Aorta (tissue), 5 donors: ENCODE measurements around the gene DCAF17. TPM values are rescaled to one million over a fixed set of nuclear protein-coding genes. Genes with fewer than 3 reads are reported as not detected.

Source experiments
- ATAC-seq: fragments of 200-7000 bp; cut with Tn5 transposase; one replicate; pipeline ENCODE4 v1.9.1; 2022; ENCODE audit warnings: moderate library complexity; ENCODE audit not compliant: low FRiP score
- DNase-seq, 2 donors: peaks; one replicate each; pipeline ENCODE4 v3.0.0-alpha.2; 2020
- H3K27ac ChIP-seq, 2 donors: one replicate each; pipeline ENCODE4 v1.5.1; 2013; ENCODE audit warnings: low read length in 2 of 2, mild to moderate bottlenecking in 2 of 2, moderate library complexity in 2 of 2, control low read depth in 1 of 2, inconsistent platforms in 1 of 2, low read depth in 1 of 2
- H3K27me3 ChIP-seq, 2 donors: one replicate each; pipeline ENCODE4 v1.6.1; 2013; ENCODE audit warnings: control low read depth in 1 of 2, low read length in 1 of 2, mild to moderate bottlenecking in 1 of 2, moderate library complexity in 1 of 2; ENCODE audit not compliant: insufficient read depth in 2 of 2, control insufficient read depth in 1 of 2
- H3K36me3 ChIP-seq, 2 donors: one replicate each; pipeline ENCODE4 v1.6.1; 2013; ENCODE audit warnings: control low read depth in 1 of 2, low read length in 1 of 2, mild to moderate bottlenecking in 1 of 2; ENCODE audit not compliant: insufficient read depth in 2 of 2, control insufficient read depth in 1 of 2
- H3K4me1 ChIP-seq, 2 donors: one replicate each; pipeline ENCODE4 v1.6.1; 2013; ENCODE audit warnings: low read length in 2 of 2, control low read depth in 1 of 2, mild to moderate bottlenecking in 1 of 2, moderate library complexity in 1 of 2; ENCODE audit not compliant: insufficient read depth in 2 of 2, control insufficient read depth in 1 of 2
- H3K4me3 ChIP-seq, 2 donors: one replicate each; pipeline ENCODE4 v1.5.1; 2013; ENCODE audit warnings: low read length in 2 of 2, control low read depth in 1 of 2, mild to moderate bottlenecking in 1 of 2
- H3K9me3 ChIP-seq: one replicate; pipeline ENCODE4 v1.6.1; 2013; ENCODE audit warnings: mild to moderate bottlenecking, low read length; ENCODE audit not compliant: control insufficient read depth
- WGBS, 2 donors: extraction: QIAGEN DNeasy Blood & Tissue Kit; methylation state at CpG; one replicate each; pipeline ENCODE4 v1.1.7; 2013; 5-methylcytosine and 5-hydroxymethylcytosine counted together
- intact Hi-C, 2 donors: fragments of 100-400 bp; cut with DNase I; formaldehyde crosslinking; loops; one replicate each; pipeline versions ENCODE4 v1.14.2 to v1.15.0; 2022
- long read RNA-seq, 2 donors: library from polyadenylated mRNA; unstranded; transcript quantifications; one replicate each; pipeline ENCODE4 v2.0.0, GENCODE V29; 2020 to 2021
- polyA plus RNA-seq, 2 donors: library from polyadenylated mRNA; stranded (reverse); fragments of 200-250 nt; gene quantifications; one replicate each; pipeline ENCODE4 v1.2.3, GENCODE V29; 2013
- total RNA-seq, 2 donors: library from RNA; stranded (reverse); fragmentation: NEBNext Ultra II Directional; extraction: Animal tissue kit (Norgen Biotek cat#: 25700); gene quantifications; one replicate each; pipeline ENCODE4 v1.2.1, GENCODE V29; 2021
- donor health status: healthy with polysubstance abuse.
- donor health status: Bipolar disorder and iron deficiency.
- donor health status: DM: no; HTN: no; CAD: no.
- donor health status: DM: no; HTN: no; CAD: no.
- donor health status: DM: yes; HTN: yes; CAD: no.

The DCAF17 gene
- 10 to 100 TPM; 17.5 to 20.3 TPM for total RNA-seq
- polyA plus RNA-seq, result 1 to 10 TPM; 5.4 to 7.7 TPM
- long read RNA-seq, donor 1, partial matches to known transcripts, result 0 of 11 reads
- long read RNA-seq, donor 1, other reads (novel, unspliced or antisense), result 11 of 11 reads
- long read RNA-seq, donor 2, partial matches to known transcripts, result 0 of 3 reads
- long read RNA-seq, donor 2, other reads (novel, unspliced or antisense), result 3 of 3 reads

DNA sequence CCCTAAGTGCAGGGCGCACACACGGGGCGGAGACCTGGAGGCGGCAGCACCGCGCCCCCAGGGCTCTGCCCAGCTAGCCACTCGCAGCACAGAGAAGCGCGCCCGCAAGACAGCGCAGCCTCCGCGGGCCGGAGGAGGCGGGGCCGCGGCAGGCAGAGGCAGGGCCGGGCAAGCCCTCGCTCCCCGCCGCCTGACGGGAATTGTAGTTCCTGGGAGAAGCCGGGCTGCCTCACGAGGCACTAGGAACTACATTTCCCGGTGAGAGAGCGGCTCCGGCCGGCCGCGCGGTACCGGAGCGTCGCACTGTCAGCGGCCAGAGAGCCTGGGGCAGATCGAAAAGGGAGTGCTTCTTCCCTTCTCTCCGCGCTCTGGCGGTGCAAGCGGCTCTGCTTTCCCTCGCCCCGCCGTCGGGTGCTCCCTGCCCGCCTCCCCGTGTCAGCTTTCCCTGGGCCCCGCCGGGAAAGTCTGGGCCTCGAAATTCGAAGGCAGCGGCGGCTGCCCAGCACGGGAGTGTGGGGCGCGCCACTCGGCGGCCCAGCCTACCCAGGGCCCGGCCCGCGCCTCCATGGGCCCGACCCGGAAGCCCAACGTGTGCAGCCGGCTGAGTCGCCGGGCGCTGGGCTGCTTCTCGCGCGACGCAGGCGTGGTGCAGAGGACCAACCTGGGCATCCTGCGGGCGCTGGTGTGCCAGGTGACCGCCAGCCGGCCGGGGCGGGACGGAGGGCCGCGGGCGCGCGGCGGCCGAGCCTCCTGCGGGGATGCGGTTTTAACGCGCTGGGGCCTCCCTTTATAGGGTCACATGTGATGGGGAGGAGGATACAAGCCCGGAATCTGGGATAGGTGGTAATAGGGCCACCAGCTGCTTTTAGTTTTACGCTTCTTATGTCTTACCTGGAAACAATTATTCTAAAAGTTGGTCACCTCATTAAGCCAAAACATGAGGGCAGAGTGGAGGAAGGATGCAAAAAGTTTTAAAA, at the start of gene DCAF17:
Gene DCAF17, plus strand, starts transcription at position 214 of the 977 bp plus-strand sequence. Its CDS starts 352 bp downstream, at position 566.
- H3K9me3 ChIP-seq, result no peaks in the 10 kb centered on the region
- H3K27ac ChIP-seq, result peak within 1 kb of the TSS; percentile 19 to 64
- H3K4me1 ChIP-seq, result peaks cover 0 to 3% of the 10 kb centered on the region in 2 donors
- ATAC-seq (peak; percentile 99), DNase-seq (peak; percentile 97 to 98)
- WGBS, 2 donors, result 0% methylated on average over 79 to 92 of the region's 92 CpGs
- H3K4me3 ChIP-seq, result peak within 1 kb of the TSS; percentile 62 to 86
- H3K27me3 ChIP-seq, result no peaks in the 10 kb centered on the region
- H3K36me3 ChIP-seq, result no peaks in the 10 kb centered on the region
- intact Hi-C loops, result loop anchor here in 1 of 2 donors (2.0 to 5.0 kb wide), 3 partner anchors 88 to 462 kb away; partner anchors contain the start of genes CYBRD1 and TLK1

- H3K9me3 ChIP-seq, result no peaks in the 10 kb centered on the region
- intact Hi-C loops, result no loop called here
- H3K36me3 ChIP-seq, result no peaks in the 10 kb centered on the region
- H3K27ac ChIP-seq, result no peak overlapping the region
- no peak overlapping the region for H3K4me3 ChIP-seq
- peaks cover 0 to 2% of the 10 kb centered on the region in 2 donors for H3K4me1 ChIP-seq
- WGBS, 2 donors, result 84 to 94% methylated on average over 10 of the region's 10 CpGs
- DNase-seq (no peak), ATAC-seq (no peak)
- no peaks in the 10 kb centered on the region for H3K27me3 ChIP-seq
Observed at GRCh38 chr2:171386627-171387026, 47.4 kb upstream of the DCAF17 start.

- Histone ChIP-seq H3K27me3 (no peaks in the 10 kb centered on the region), H3K27ac (no peak overlapping the region), H3K4me3 (no peak overlapping the region), H3K36me3 (no peaks in the 10 kb centered on the region), H3K9me3 (no peaks in the 10 kb centered on the region), H3K4me1 (peaks cover 0 to 2% of the 10 kb centered on the region in 2 donors)
- DNase-seq (no peak), ATAC-seq (no peak)
- 86 to 90% methylated on average over 7 of the region's 7 CpGs for WGBS, 2 donors
- intact Hi-C loops, result no loop called here
Observed at GRCh38 chr2:171387052-171387451, 47.0 kb upstream of the DCAF17 start.

GRCh38 chr2:171389325-171389724, 44.7 kb upstream of the DCAF17 start:
- no peak overlapping the region for H3K4me3 ChIP-seq
- no peaks in the 10 kb centered on the region for H3K36me3 ChIP-seq
- intact Hi-C loops, result no loop called here
- WGBS, 2 donors, result 100% methylated on average over 1 of the region's 1 CpG
- H3K27ac ChIP-seq, result no peak overlapping the region
- H3K27me3 ChIP-seq, result no peaks in the 10 kb centered on the region
- no peak for ATAC-seq
- no peaks in the 10 kb centered on the region for H3K9me3 ChIP-seq
- peaks cover 0 to 2% of the 10 kb centered on the region in 2 donors for H3K4me1 ChIP-seq
- DNase-seq, result no peak

DNA sequence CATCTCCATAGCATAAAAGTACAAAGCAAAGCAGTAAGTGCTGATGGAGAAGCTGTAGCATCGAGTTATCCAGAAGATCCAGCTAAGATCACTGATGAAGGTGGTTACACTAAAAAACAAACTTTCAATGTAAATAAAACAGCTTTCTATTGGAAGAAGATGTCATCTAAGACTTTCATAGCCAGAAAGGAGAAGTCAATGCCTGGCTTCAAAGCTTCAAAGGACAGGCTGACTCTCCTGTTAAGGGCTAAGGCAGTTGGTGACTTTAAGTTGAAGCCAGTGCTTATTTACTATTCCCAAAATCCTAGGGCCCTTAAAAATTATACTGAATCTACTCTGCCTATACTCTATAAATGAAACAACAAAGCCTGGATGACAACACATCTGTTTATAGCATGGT, 44.2 kb upstream of the DCAF17 start:
- H3K4me3 ChIP-seq, result no peak overlapping the region
- no peak for DNase-seq
- intact Hi-C loops, result no loop called here
- no peak for ATAC-seq
- H3K9me3 ChIP-seq, result no peaks in the 10 kb centered on the region
- H3K27me3 ChIP-seq, result no peaks in the 10 kb centered on the region
- WGBS, 2 donors, result 96 to 97% methylated on average over 1 of the region's 1 CpG
- no peak overlapping the region for H3K27ac ChIP-seq
- H3K4me1 ChIP-seq, result peaks cover 0 to 2% of the 10 kb centered on the region in 2 donors
- H3K36me3 ChIP-seq, result no peaks in the 10 kb centered on the region

DNA sequence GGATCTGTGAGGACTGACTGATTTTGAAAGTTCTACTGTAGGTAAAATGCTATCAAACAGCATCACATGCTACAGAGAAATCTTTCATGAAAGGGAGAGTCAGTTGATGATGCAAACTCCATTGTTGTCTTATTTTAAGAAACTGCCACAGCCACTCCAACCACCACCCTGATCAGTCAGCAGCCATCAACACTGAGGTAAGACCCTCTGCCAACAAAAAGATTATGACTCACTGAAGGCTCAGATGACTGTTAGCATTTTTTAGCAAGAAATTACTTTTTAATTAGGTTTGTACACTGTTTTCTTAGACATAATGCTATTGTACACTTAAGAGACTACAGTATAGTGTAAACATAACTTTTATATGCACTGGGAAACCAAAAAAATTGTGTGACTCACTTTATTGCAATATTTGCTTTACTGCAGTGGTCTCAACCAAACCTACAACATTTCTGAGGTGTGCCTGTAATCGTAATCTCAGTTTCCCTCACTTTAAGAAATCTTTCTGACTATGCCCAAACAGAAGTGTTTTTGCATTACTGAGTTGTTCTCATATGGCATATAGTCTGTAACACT, 43.0 kb upstream of the DCAF17 start:
- no peak overlapping the region for H3K4me3 ChIP-seq
- H3K27ac ChIP-seq, result no peak overlapping the region
- intact Hi-C loops, result no loop called here
- H3K9me3 ChIP-seq, result no peaks in the 10 kb centered on the region
- 83 to 92% methylated on average over 1 of the region's 1 CpG for WGBS, 2 donors
- DNase-seq, result no peak
- peaks cover 0 to 2% of the 10 kb centered on the region in 2 donors for H3K4me1 ChIP-seq
- no peaks in the 10 kb centered on the region for H3K27me3 ChIP-seq
- H3K36me3 ChIP-seq, result no peaks in the 10 kb centered on the region
- no peak for ATAC-seq

DNA sequence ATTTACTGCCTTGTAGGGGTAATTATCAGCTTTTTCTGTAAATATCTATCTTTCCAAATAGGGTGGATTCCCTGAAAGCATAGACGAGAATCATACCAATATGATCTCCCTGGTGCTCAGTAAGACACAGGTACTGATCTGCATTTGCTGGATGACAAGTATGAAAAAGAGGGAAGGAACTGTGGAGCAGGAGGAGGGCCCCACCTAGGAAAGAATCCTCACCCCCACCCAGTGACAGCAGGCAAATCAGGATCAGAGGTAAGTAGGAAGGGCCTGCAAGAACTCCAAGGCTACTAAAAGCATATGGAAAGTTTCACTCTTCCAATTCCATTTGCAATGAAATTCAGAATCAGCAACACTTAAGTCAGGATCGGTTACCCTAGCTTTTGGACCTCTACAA, 42.5 kb upstream of the DCAF17 start:
- intact Hi-C loops, result no loop called here
- DNase-seq (no peak), ATAC-seq (no peak)
- H3K27ac ChIP-seq, result no peak overlapping the region
- H3K36me3 ChIP-seq, result no peaks in the 10 kb centered on the region
- H3K4me1 ChIP-seq, result peaks cover 0 to 2% of the 10 kb centered on the region in 2 donors
- 69 to 70% methylated on average over 2 of the region's 2 CpGs for WGBS, 2 donors
- H3K27me3 ChIP-seq, result no peaks in the 10 kb centered on the region
- no peak overlapping the region for H3K4me3 ChIP-seq
- no peaks in the 10 kb centered on the region for H3K9me3 ChIP-seq

- Histone ChIP-seq H3K27me3 (no peaks in the 10 kb centered on the region), H3K4me3 (no peak overlapping the region), H3K36me3 (no peaks in the 10 kb centered on the region), H3K27ac (no peak overlapping the region), H3K4me1 (peaks cover 0 to 2% of the 10 kb centered on the region in 2 donors), H3K9me3 (no peaks in the 10 kb centered on the region)
- 95 to 100% methylated on average over 1 of the region's 1 CpG for WGBS, 2 donors
- intact Hi-C loops, result no loop called here
- DNase-seq, result no peak
- no peak for ATAC-seq
Observed at GRCh38 chr2:171393487-171393886, 40.5 kb upstream of the DCAF17 start.
